Measurements from ENCODE around the gene SNX17.

The SNX17 gene

GRCh38 chr2:27370816-27371620 lies 602 bp downstream of the SNX17 start:
- peak; percentile 29 for DNase-seq

GRCh38 chr2:27372937-27373336 lies 2.5 kb downstream of the SNX17 start:
- no peak for DNase-seq

- no peak for DNase-seq
Measured at GRCh38 chr2:27373567-27373966, 3.2 kb downstream of the SNX17 start.

GRCh38 chr2:27375513-27376099 lies 5.2 kb downstream of the SNX17 start:
- DNase-seq, result no peak

- DNase-seq, result no peak
Measured at GRCh38 chr2:27376151-27376865, 5.9 kb downstream of the SNX17 start.

- DNase-seq, result no peak
Measured at GRCh38 chr2:27376866-27377617, 6.6 kb downstream of the SNX17 start.

- no peak for DNase-seq
Measured at GRCh38 chr2:27377618-27378095, 7.2 kb downstream of the SNX17 start.

GRCh38 chr2:27378096-27378808 lies 7.8 kb downstream of the SNX17 start:
- DNase-seq, result no peak

- no peak for DNase-seq
Measured at GRCh38 chr2:27378809-27379290, 8.4 kb downstream of the SNX17 start.

GRCh38 chr2:27379383-27379835 lies 9.0 kb downstream of the SNX17 start:
- no peak for DNase-seq

- DNase-seq, result no peak
Measured at GRCh38 chr2:27379836-27380625, 9.6 kb downstream of the SNX17 start.

- DNase-seq, result peak; percentile 90
Measured at GRCh38 chr2:27380626-27381545, 10.5 kb downstream of the SNX17 start, which contains the start of gene ZNF513. TSS of gene ZNF513 (minus strand) at chr2:27380734. CDS start at chr2:27380526, 208 bp downstream.

- no peak for DNase-seq
Measured at GRCh38 chr2:27381577-27382181, 11.3 kb downstream of the SNX17 start.

GRCh38 chr2:27390822-27391679 lies 20.6 kb downstream of the SNX17 start:
- DNase-seq, result no peak

GRCh38 chr2:27393225-27393624 lies 22.8 kb downstream of the SNX17 start:
- no peak for DNase-seq

- DNase-seq, result no peak
Measured at GRCh38 chr2:27398962-27399361, 28.5 kb downstream of the SNX17 start.

- no peak for DNase-seq
Measured at GRCh38 chr2:27400348-27401135, 30.1 kb downstream of the SNX17 start.

Measured in stimulated activated CD4-positive, alpha-beta T cell treated with anti-CD3 and anti-CD28 coated beads, Interleukin-4, amount 100 ng/mL, for 24 hours (primary cell).